ENCODE data around the gene THADA.

DNA sequence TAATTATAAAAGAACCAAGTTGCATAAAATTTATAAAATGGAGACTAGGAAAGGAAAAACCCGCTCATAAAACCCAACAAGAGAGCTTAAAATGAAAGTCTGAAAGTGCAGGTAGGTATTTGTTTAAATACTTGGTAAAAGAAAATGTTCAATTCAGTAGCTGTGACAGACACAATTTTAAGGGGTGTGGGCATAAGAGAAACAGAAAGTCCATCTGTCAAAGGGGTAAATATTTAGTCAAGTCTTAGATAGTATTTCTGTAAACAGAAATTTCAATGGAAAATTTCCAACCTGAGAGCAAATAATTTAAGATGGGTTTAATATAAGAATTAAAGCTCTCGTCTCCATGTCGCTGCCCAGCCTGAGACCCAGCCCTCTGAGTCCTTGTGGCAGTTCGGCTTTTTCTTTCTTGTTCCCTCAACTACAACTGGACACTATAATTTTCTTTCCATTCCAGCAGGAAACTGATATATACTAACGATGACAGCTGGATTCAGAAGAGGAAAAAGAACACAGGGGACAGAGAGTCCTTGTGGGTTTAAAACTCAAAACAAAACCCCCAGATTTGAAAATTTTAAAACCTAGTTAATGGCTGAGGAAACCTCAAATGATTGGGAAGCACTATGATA, 281.4 kb downstream of the THADA start:
- TF ChIP-seq, protein P1, sequence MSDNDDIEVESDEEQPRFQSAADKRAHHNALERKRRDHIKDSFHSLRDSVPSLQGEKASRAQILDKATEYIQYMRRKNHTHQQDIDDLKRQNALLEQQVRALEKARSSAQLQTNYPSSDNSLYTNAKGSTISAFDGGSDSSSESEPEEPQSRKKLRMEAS (CRISPR knock-in tag; IDR thresholded peaks at IDR 0.05): no peak
- TF ChIP-seq, protein P2, sequence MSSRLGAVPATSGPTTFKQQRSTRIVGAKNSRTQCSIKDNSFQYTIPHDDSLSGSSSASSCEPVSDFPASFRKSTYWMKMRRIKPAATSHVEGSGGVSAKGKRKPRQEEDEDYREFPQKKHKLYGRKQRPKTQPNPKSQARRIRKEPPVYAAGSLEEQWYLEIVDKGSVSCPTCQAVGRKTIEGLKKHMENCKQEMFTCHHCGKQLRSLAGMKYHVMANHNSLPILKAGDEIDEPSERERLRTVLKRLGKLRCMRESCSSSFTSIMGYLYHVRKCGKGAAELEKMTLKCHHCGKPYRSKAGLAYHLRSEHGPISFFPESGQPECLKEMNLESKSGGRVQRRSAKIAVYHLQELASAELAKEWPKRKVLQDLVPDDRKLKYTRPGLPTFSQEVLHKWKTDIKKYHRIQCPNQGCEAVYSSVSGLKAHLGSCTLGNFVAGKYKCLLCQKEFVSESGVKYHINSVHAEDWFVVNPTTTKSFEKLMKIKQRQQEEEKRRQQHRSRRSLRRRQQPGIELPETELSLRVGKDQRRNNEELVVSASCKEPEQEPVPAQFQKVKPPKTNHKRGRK (CRISPR knock-in tag; IDR thresholded peaks at IDR 0.05; ENCODE audit: borderline replicate concordance): no peak
- TF ChIP-seq, protein P3, sequence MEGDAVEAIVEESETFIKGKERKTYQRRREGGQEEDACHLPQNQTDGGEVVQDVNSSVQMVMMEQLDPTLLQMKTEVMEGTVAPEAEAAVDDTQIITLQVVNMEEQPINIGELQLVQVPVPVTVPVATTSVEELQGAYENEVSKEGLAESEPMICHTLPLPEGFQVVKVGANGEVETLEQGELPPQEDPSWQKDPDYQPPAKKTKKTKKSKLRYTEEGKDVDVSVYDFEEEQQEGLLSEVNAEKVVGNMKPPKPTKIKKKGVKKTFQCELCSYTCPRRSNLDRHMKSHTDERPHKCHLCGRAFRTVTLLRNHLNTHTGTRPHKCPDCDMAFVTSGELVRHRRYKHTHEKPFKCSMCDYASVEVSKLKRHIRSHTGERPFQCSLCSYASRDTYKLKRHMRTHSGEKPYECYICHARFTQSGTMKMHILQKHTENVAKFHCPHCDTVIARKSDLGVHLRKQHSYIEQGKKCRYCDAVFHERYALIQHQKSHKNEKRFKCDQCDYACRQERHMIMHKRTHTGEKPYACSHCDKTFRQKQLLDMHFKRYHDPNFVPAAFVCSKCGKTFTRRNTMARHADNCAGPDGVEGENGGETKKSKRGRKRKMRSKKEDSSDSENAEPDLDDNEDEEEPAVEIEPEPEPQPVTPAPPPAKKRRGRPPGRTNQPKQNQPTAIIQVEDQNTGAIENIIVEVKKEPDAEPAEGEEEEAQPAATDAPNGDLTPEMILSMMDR (IDR thresholded peaks at IDR 0.05): no peak
- TF ChIP-seq ZNF423 (CRISPR knock-in tag; IDR thresholded peaks at IDR 0.05): no peak
- TF ChIP-seq, protein P4, sequence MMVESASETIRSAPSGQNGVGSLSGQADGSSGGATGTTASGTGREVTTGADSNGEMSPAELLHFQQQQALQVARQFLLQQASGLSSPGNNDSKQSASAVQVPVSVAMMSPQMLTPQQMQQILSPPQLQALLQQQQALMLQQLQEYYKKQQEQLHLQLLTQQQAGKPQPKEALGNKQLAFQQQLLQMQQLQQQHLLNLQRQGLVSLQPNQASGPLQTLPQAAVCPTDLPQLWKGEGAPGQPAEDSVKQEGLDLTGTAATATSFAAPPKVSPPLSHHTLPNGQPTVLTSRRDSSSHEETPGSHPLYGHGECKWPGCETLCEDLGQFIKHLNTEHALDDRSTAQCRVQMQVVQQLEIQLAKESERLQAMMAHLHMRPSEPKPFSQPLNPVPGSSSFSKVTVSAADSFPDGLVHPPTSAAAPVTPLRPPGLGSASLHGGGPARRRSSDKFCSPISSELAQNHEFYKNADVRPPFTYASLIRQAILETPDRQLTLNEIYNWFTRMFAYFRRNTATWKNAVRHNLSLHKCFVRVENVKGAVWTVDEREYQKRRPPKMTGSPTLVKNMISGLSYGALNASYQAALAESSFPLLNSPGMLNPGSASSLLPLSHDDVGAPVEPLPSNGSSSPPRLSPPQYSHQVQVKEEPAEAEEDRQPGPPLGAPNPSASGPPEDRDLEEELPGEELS (CRISPR knock-in tag; IDR thresholded peaks at IDR 0.05): no peak
